Measurements from ENCODE around the gene MAML2. TPM values are rescaled to one million over a fixed set of nuclear protein-coding genes. Genes with fewer than 3 reads are reported as not detected.
A peak's percentile ranks its signal among the peaks of the same experiment; 100 is the strongest.

MAML2 gene
- total and polyA plus RNA-seq, 8 donors: 2.4 to 11.8 (median 4.1) TPM

DNA sequence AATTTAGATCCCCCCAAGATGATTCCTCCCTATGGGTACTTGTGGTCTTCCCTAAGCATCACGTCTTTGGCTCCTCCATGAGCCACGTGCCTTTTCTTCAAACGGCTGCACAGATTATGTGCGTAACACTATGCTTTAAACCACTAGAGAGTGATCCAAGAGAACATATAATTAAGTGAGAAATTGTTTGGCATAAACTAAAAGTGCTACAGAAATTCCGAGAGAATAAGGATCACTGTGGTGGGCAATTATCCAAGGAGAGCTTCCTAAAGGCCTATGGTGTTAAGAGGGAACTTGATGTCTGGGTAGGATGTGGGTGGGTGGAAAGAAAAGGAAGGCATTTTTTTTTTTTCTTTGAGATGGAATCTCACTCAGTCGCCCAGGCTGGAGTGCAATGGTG lies 110.9 kb downstream of the MAML2 start:
- WGBS, 2 donors: 71 to 87% methylated on average over 5 to 6 of the region's 6 CpGs
- no peaks in the 10 kb centered on the region for H3K27me3 ChIP-seq
- intact Hi-C loops (cut with DNase I): no loop called here
- no peak overlapping the region for H3K27ac ChIP-seq
- TF ChIP-seq, protein P1, sequence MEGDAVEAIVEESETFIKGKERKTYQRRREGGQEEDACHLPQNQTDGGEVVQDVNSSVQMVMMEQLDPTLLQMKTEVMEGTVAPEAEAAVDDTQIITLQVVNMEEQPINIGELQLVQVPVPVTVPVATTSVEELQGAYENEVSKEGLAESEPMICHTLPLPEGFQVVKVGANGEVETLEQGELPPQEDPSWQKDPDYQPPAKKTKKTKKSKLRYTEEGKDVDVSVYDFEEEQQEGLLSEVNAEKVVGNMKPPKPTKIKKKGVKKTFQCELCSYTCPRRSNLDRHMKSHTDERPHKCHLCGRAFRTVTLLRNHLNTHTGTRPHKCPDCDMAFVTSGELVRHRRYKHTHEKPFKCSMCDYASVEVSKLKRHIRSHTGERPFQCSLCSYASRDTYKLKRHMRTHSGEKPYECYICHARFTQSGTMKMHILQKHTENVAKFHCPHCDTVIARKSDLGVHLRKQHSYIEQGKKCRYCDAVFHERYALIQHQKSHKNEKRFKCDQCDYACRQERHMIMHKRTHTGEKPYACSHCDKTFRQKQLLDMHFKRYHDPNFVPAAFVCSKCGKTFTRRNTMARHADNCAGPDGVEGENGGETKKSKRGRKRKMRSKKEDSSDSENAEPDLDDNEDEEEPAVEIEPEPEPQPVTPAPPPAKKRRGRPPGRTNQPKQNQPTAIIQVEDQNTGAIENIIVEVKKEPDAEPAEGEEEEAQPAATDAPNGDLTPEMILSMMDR (IDR thresholded peaks at IDR 0.05): no peak
- peaks cover 0 to 5% (median 0%) of the 10 kb centered on the region in 3 donors for H3K4me1 ChIP-seq
- H3K4me3 ChIP-seq: no peak overlapping the region
- FAIRE-seq (no peak), ATAC-seq (no peak), DNase-seq (no peak)
- H3K9me3 ChIP-seq: no peaks in the 10 kb centered on the region
- H3K36me3 ChIP-seq: no peaks in the 10 kb centered on the region

GRCh38 chr11:96230686-96231085 lies 112.3 kb downstream of the MAML2 start:
- Histone ChIP-seq H3K4me1 (peaks cover 0 to 5% (median 0%) of the 10 kb centered on the region in 3 donors), H3K9me3 (no peaks in the 10 kb centered on the region), H3K27me3 (no peaks in the 10 kb centered on the region), H3K36me3 (no peaks in the 10 kb centered on the region), H3K4me3 (no peak overlapping the region), H3K27ac (no peak overlapping the region)
- ATAC-seq (peak in 2 of 4 donors; percentile 33 to 58), FAIRE-seq (no peak), DNase-seq (no peak)
- intact Hi-C loops (cut with DNase I): no loop called here
- TF ChIP-seq, protein P1 (IDR thresholded peaks at IDR 0.05): no peak
- WGBS, 2 donors: 69 to 71% methylated on average over 5 of the region's 5 CpGs

- H3K4me1 ChIP-seq: peaks cover 0 to 5% (median 0%) of the 10 kb centered on the region in 3 donors
- H3K27ac ChIP-seq: peak overlapping the region in 2 of 4 donors; percentile 20 to 56
- TF ChIP-seq, protein P1 (IDR thresholded peaks at IDR 0.05): no peak
- no peaks in the 10 kb centered on the region for H3K9me3 ChIP-seq
- ATAC-seq: peak in 2 of 4 donors; percentile 27 to 38
- intact Hi-C loops (cut with DNase I): no loop called here
- no peaks in the 10 kb centered on the region for H3K36me3 ChIP-seq
- no peak for DNase-seq
- FAIRE-seq: no peak
- H3K4me3 ChIP-seq: no peak overlapping the region
- 57 to 61% methylated on average over 2 of the region's 2 CpGs for WGBS, 2 donors
- H3K27me3 ChIP-seq: no peaks in the 10 kb centered on the region
These were observed 113.5 kb downstream of the MAML2 start for GRCh38 chr11:96229354-96229977.

GRCh38 chr11:96228910-96229309 lies 114.1 kb downstream of the MAML2 start:
- TF ChIP-seq, protein P1 (IDR thresholded peaks at IDR 0.05): no peak
- no peak for ATAC-seq
- Histone ChIP-seq H3K4me3 (no peak overlapping the region), H3K4me1 (peaks cover 0 to 5% (median 0%) of the 10 kb centered on the region in 3 donors), H3K36me3 (no peaks in the 10 kb centered on the region), H3K27me3 (no peaks in the 10 kb centered on the region), H3K27ac (peak overlapping the region in 2 of 4 donors; percentile 20 to 56), H3K9me3 (no peaks in the 10 kb centered on the region)
- DNase-seq: no peak
- intact Hi-C loops (cut with DNase I): no loop called here
- no peak for FAIRE-seq

GRCh38 chr11:96228473-96228891 lies 114.5 kb downstream of the MAML2 start:
- no peak overlapping the region for H3K4me3 ChIP-seq
- H3K27ac ChIP-seq: peak overlapping the region in 2 of 4 donors; percentile 20 to 56
- no peaks in the 10 kb centered on the region for H3K9me3 ChIP-seq
- H3K4me1 ChIP-seq: peaks cover 0 to 5% (median 0%) of the 10 kb centered on the region in 3 donors
- ATAC-seq (peak in 3 of 4 donors; percentile 14 to 66 (median 38)), FAIRE-seq (no peak), DNase-seq (peak in 4 of 6 donors; percentile 13 to 33 (median 23))
- TF ChIP-seq, protein P1 (IDR thresholded peaks at IDR 0.05): no peak
- intact Hi-C loops (cut with DNase I): no loop called here
- H3K27me3 ChIP-seq: no peaks in the 10 kb centered on the region
- 63 to 66% methylated on average over 4 of the region's 4 CpGs for WGBS, 2 donors
- H3K36me3 ChIP-seq: no peaks in the 10 kb centered on the region

Measured in pancreas (tissue), 10 donors.